ENCODE data around the gene HLA-DQB2.

HLA-DQB2 gene

DNA sequence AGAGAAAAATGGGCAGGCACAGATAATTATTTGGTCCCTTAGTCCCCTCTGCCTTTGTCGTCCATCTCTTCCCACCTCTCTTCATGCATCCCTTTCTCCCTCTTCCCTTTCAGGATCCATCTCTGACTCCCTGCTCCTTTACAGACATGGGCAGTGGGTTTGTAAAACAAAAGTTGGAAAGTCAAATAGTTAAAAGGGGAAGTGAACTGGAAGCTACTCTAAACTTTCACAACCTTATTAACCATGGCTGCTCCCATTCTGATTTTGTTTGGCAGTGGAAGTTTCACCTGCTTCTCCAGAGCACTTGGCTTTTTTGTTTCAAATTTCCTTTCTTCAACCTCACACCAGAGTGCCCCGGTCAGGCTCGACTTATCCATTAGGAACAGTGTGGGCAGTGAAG, 21.0 kb downstream of the HLA-DQB2 start:
- no peak for DNase-seq

GRCh38 chr6:32741031-32741960, 22.0 kb downstream of the HLA-DQB2 start, which contains the start of gene HLA-DQA2:
TSS of gene HLA-DQA2 (plus strand) at chr6:32741391. CDS start at chr6:32741444, 53 bp downstream.
- DNase-seq, result no peak

DNA sequence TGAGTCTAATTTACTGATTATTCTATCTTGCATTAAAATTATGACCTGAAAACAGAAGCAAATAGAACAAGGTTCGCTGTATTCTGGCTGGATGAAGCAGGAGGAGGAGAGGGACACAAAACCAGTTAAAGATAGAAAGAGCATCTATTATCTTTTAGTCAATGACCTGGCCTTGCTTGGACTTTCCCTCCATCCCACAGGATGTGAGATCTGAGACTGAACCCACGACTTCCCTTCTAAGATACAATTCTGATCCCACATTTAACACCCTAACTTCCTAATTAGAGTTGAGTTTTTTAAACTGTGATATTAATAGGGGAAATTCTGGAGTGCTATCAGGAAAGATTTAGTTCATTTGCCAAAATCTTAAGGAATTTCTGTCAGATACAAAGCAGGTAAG, 25.2 kb downstream of the HLA-DQB2 start:
- DNase-seq, result no peak

- DNase-seq, result no peak
Observed at GRCh38 chr6:32718879-32719278, 44.5 kb downstream of the HLA-DQB2 start.

DNA sequence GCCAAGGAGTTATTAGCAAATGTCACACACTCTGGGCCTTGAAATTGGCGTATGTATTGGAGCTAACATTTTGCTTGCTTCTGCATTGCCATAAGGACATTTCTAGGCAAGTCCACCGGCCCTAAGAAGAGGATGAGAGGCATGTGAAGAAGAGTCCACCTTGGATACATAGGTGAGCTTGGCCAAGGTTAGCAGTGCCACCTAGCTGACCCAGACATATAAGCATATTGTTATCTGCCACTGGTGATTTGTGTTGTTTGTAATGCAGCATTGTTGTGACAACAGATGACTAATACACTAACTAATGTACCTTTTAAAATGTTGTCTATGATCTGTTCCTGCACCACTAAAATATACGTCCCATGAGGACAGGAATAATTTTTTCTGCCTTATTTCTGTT, 46.9 kb downstream of the HLA-DQB2 start:
- no peak for DNase-seq

DNA sequence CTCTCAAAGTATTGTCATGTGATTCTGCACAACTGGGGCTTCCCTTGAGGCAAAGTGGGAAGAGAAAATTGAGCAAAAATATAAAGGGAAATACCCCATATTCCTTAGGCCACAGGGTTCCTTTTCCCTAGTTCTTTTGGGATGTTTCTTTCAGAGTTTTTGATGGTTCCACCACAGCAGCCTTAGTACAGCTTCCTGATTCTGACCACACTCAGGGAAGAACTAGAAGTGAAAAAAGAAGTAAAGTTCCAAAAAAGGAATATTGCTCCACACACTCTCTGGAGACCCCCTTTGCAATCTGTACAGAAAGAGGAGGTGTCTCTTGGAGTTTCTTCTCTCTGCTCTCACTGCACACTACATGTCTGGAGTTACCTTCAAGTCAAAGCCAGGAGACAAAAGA, 50.1 kb downstream of the HLA-DQB2 start:
- DNase-seq, result no peak

DNA sequence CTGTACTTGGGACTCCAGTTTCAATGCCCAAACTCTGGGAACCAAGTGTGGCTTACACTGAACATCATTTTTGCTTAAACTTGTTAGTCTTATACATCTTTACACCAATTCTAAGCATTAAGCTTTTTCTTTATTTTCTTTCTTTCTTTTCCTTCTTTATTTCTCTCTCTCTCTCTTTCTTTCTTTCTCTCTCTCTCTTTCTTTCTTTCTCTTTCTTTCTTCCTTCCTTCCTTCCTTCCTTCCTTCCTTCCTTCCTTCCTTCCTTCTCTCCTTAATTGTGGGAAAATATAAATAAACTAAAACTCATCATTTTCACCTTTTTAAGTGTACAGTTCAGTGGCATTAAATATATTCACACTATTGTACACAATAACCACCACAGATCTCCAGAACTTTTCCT, 53.7 kb downstream of the HLA-DQB2 start:
- DNase-seq, result no peak

Data from CD4-positive, alpha-beta T cell treated with Interleukin-6 for 4 hours (primary cell).